Spleen (tissue), 11 donors: ENCODE measurements around the gene LIMA1. TPM values are rescaled to one million over a fixed set of nuclear protein-coding genes. Genes with fewer than 3 reads are reported as not detected.
A peak's percentile ranks its signal among the peaks of the same experiment; 100 is the strongest.

Experiments used
- DNase-seq: peaks from one replicate; pipeline ENCODE4 v3.0.0-alpha.2; 2020
- H3K27ac ChIP-seq, 8 donors: fragments of 200-600 bp; sonication (generic) in 7 of 8; 1 replicate in 4 of 8; 2 replicates in 4 of 8; pipeline versions ENCODE4 v1.5.0 to v1.8.0; 2016 to 2021; ENCODE audit warnings: inconsistent platforms in 4 of 8, mild to moderate bottlenecking in 4 of 8, moderate library complexity in 1 of 8
- H3K27me3 ChIP-seq, 7 donors: fragments of 200-600 bp; sonication (generic) in 6 of 7; replicated peaks in 1 of 7; 1 replicate in 4 of 7; 2 replicates in 3 of 7; pipeline versions ENCODE4 v1.5.0 to v1.8.0; 2016 to 2021; ENCODE audit warnings: inconsistent platforms in 3 of 7, mild to moderate bottlenecking in 1 of 7
- H3K36me3 ChIP-seq, 6 donors: fragments of 200-600 bp; sonication (generic) in 5 of 6; 1 replicate in 4 of 6; 2 replicates in 2 of 6; pipeline versions ENCODE4 v1.5.0 to v1.8.0; 2016 to 2021; ENCODE audit warnings: inconsistent platforms in 2 of 6
- H3K4me1 ChIP-seq, 6 donors: fragments of 200-600 bp; sonication (generic) in 5 of 6; 1 replicate in 3 of 6; 2 replicates in 3 of 6; pipeline versions ENCODE4 v1.5.0 to v1.8.0; 2016 to 2021; ENCODE audit warnings: inconsistent platforms in 3 of 6
- H3K4me3 ChIP-seq, 8 donors: fragments of 200-600 bp; sonication (generic) in 7 of 8; 1 replicate in 4 of 8; 2 replicates in 4 of 8; pipeline versions ENCODE4 v1.5.0 to v1.8.0; 2016 to 2021; ENCODE audit warnings: inconsistent platforms in 4 of 8, mild to moderate bottlenecking in 4 of 8, moderate library complexity in 2 of 8
- H3K9me3 ChIP-seq, 8 donors: fragments of 200-600 bp; sonication (generic) in 7 of 8; 1 replicate in 4 of 8; 2 replicates in 4 of 8; pipeline versions ENCODE4 v1.5.0 to v1.8.0; 2016 to 2021; ENCODE audit warnings: inconsistent platforms in 4 of 8
- CTCF ChIP-seq, 11 experiments: fragments of 200-600 bp in 7 of 11; fragments of 450-650 bp in 4 of 11; sonication (generic) in 4 of 11; IDR thresholded peaks in 8 of 11; conservative IDR thresholded peaks in 3 of 11; 1 replicate in 7 of 11; 2 replicates in 4 of 11; pipeline versions ENCODE4 v1.4.0 to v1.8.0; 2016 to 2021; ENCODE audit warnings: antibody characterized with exemption in 11 of 11, inconsistent platforms in 4 of 11, mild to moderate bottlenecking in 1 of 11
- POLR2A ChIP-seq, 3 donors: fragments of 450-650 bp; IDR thresholded peaks; one replicate each; pipeline ENCODE4 v1.5.1; 2017; ENCODE audit warnings: antibody characterized with exemption in 3 of 3, mild to moderate bottlenecking in 1 of 3
- POLR2AphosphoS5 ChIP-seq, 3 donors: sonication (generic); formaldehyde crosslinking; IDR thresholded peaks; one replicate each; pipeline ENCODE4 v1.5.1; 2017; ENCODE audit warnings: antibody characterized with exemption in 3 of 3
- WGBS, 5 donors: extraction: QIAGEN DNeasy Blood & Tissue Kit in 3 of 5; methylation state at CpG; one replicate each; pipeline versions ENCODE4 v1.1.5 to v1.1.7; 2013 to 2018; 5-methylcytosine and 5-hydroxymethylcytosine counted together
- intact Hi-C: fragments of 100-400 bp; cut with DNase I; formaldehyde crosslinking; loops from one replicate; pipeline ENCODE4 v1.15.0; 2023; ENCODE audit warnings: low total_unique reads
- polyA plus RNA-seq, 3 donors: library from polyadenylated mRNA; stranded (reverse); fragments of 200-250 nt; gene quantifications; one replicate each; pipeline ENCODE4 v1.2.1, GENCODE V29; 2013
- total RNA-seq, 7 donors: library from RNA; depleted of rRNA in 3 of 7; stranded (reverse); fragments of >200 nt in 3 of 7; fragmentation: NEBNext Ultra II Directional in 4 of 7; extraction: Animal tissue kit (Norgen Biotek cat#: 25700) in 4 of 7; gene quantifications; one replicate each; pipeline versions ENCODE4 v1.1.0 to v1.2.1, GENCODE V29; 2016 to 2021
- donor health status: healthy with polysubstance abuse.
- donor health status: DM: no; HTN: no; CAD: no; lungs with moderate emphysema.
- donor health status: DM: no; HTN: no; CAD: no.
- donor health status: Bipolar disorder and iron deficiency.
- donor health status: healthy.
- donor health status: DM: no; HTN: no; CAD: no.
- donor health status: DM: yes; HTN: yes; CAD: no.

LIMA1 gene
- total and polyA plus RNA-seq, 10 donors: 15.3 to 102 (median 61.2) TPM

DNA sequence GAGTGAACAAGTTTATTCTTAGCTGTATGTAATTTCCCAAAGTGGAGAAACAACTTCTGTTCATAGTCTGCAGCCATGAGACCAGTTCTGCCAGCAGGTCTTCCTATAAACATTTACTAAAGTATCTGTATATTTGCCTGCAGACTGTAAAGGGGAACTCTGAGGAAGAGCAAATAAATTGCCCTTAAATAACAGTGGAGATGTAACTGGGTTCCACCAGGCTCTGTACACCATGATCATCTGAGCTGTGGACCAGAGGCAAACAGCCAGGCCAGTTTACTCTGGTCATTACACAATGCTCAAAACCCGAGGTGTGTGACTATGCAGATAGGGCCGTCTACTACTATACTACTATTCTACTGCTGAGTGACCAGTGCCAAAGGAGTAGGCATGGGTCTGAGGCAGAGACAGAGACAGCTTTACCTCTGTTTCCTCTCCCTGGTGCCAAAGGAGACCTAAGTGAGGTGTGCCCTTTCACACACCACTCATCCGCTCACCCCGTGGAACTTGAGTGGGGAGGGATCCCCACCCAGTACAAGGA, 95.0 kb downstream of the LIMA1 start:
- no peak for DNase-seq
- H3K4me3 ChIP-seq: no peak overlapping the region
- intact Hi-C loops: no loop called here
- peaks cover 0 to 29% (median 7%) of the 10 kb centered on the region in 6 donors for H3K36me3 ChIP-seq
- WGBS, 5 donors: 63 to 81% (median 77%) methylated on average over 3 to 4 of the region's 4 CpGs
- H3K27ac ChIP-seq: peak overlapping the region in 7 of 8 donors; percentile 57 to 74 (median 63)
- H3K4me1 ChIP-seq: peaks cover 7 to 46% (median 28%) of the 10 kb centered on the region in 6 donors
- no peaks in the 10 kb centered on the region for H3K27me3 ChIP-seq
- TF ChIP-seq POLR2A (IDR thresholded peaks at IDR 0.05): no peak
- TF ChIP-seq POLR2AphosphoS5 (IDR thresholded peaks at IDR 0.05): no peak
- TF ChIP-seq CTCF (IDR thresholded peaks at IDR 0.05 in 8 of 11, conservative IDR thresholded peaks at IDR 0.05 in 3 of 11): no peak
- H3K9me3 ChIP-seq: no peaks in the 10 kb centered on the region

GRCh38 chr12:50187084-50187900, 96.0 kb downstream of the LIMA1 start:
- DNase-seq: no peak
- H3K36me3 ChIP-seq: peaks cover 0 to 36% (median 7%) of the 10 kb centered on the region in 6 donors
- intact Hi-C loops: no loop called here

DNA sequence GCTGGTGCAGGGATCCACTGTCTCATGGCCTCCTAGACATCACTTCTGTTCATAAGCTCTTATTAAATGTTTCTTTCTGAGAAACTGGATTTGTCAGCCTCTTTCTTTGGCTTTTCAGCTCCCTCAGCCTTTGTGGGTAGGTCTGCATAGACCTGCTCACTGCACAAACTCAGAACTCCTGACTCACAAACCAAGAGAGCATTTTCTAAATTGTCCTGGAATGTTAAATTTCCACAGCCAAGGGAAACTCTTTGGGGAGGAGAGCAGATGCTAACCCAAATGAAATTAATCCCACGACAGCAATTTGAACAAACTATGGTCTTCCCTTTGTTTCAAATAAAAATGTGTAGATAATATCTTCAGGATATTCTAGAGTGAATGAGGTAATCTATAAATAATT, 96.6 kb downstream of the LIMA1 start:
- no peaks in the 10 kb centered on the region for H3K9me3 ChIP-seq
- WGBS, 5 donors: 76 to 89% (median 83%) methylated on average over 1 of the region's 1 CpG
- intact Hi-C loops: no loop called here
- peaks cover 7 to 46% (median 28%) of the 10 kb centered on the region in 6 donors for H3K4me1 ChIP-seq
- TF ChIP-seq POLR2AphosphoS5 (IDR thresholded peaks at IDR 0.05): no peak
- TF ChIP-seq CTCF (IDR thresholded peaks at IDR 0.05 in 8 of 11, conservative IDR thresholded peaks at IDR 0.05 in 3 of 11): no peak
- TF ChIP-seq POLR2A (IDR thresholded peaks at IDR 0.05): no peak
- no peak for DNase-seq
- no peak overlapping the region for H3K4me3 ChIP-seq
- peak overlapping the region in 6 of 8 donors; percentile 9 to 74 (median 61) for H3K27ac ChIP-seq
- no peaks in the 10 kb centered on the region for H3K27me3 ChIP-seq
- H3K36me3 ChIP-seq: peaks cover 0 to 36% (median 6%) of the 10 kb centered on the region in 6 donors

More at GRCh38 chr12:50187084-50187900, 96.0 kb downstream of the LIMA1 start:
- Histone ChIP-seq H3K27ac (peak overlapping the region in 7 of 8 donors; percentile 56 to 74 (median 63)), H3K4me3 (no peak overlapping the region), H3K4me1 (peaks cover 7 to 46% (median 28%) of the 10 kb centered on the region in 6 donors), H3K9me3 (no peaks in the 10 kb centered on the region), H3K27me3 (no peaks in the 10 kb centered on the region)
- WGBS, 5 donors: 53 to 82% (median 72%) methylated on average over 7 of the region's 7 CpGs
- TF ChIP-seq POLR2AphosphoS5 (IDR thresholded peaks at IDR 0.05) (peak in 1 of 3 donors; percentile 19), POLR2A (IDR thresholded peaks at IDR 0.05) (no peak), CTCF (IDR thresholded peaks at IDR 0.05 in 8 of 11, conservative IDR thresholded peaks at IDR 0.05 in 3 of 11) (no peak)
